GM18861 (cell line): ENCODE results near the gene PAGR1.
"Not testable (repeated sequence)": the region's sequence is repeated elsewhere in the genome, so short reads cannot be mapped to it uniquely, and the experiment has no call there.

Source experiments
- ATAC-seq: cut with Tn5 transposase; IDR thresholded peaks from one replicate; pipeline ENCODE4 v1.9.1; 2021; ENCODE audit not compliant: unreplicated experiment

Gene PAGR1

GRCh38 chr16:29791845-29792807 lies 23.8 kb upstream of the PAGR1 start:
- no peak for ATAC-seq

GRCh38 chr16:29793153-29793552 lies 22.8 kb upstream of the PAGR1 start:
- ATAC-seq, result not testable (repeated sequence)

- ATAC-seq, result no peak
Observed at GRCh38 chr16:29794231-29794710, 21.7 kb upstream of the PAGR1 start.

- ATAC-seq, result no peak
Observed at GRCh38 chr16:29802416-29802935, 13.5 kb upstream of the PAGR1 start.

GRCh38 chr16:29804020-29804419 lies 11.9 kb upstream of the PAGR1 start:
- ATAC-seq, result no peak

- ATAC-seq, result no peak
Observed at GRCh38 chr16:29804455-29805231, 11.3 kb upstream of the PAGR1 start.

- peak; percentile 40 for ATAC-seq
Observed at GRCh38 chr16:29805232-29806098, 10.5 kb upstream of the PAGR1 start.

GRCh38 chr16:29806099-29806579 lies 9.8 kb upstream of the PAGR1 start, which contains the start of gene MAZ:
Gene MAZ, plus strand, starts transcription at chr16:29806529. Its CDS starts 173 bp downstream, at chr16:29806702.
- no peak for ATAC-seq

GRCh38 chr16:29806641-29807425 lies 9.1 kb upstream of the PAGR1 start:
- no peak for ATAC-seq

GRCh38 chr16:29807426-29808218 lies 8.3 kb upstream of the PAGR1 start:
- peak; percentile 21 for ATAC-seq

GRCh38 chr16:29808219-29808900 lies 7.6 kb upstream of the PAGR1 start:
- ATAC-seq, result no peak

- no peak for ATAC-seq
Observed at GRCh38 chr16:29809031-29809747, 6.8 kb upstream of the PAGR1 start.

GRCh38 chr16:29809850-29810698 lies 5.9 kb upstream of the PAGR1 start:
- no peak for ATAC-seq

GRCh38 chr16:29810699-29811169 lies 5.2 kb upstream of the PAGR1 start:
- ATAC-seq, result no peak

GRCh38 chr16:29811170-29811895 lies 4.6 kb upstream of the PAGR1 start:
- no peak for ATAC-seq
